Mesenchymal stem cell (in vitro differentiated cells and primary cell): ENCODE results near the gene PLA2G5.

Experiments
- DNase-seq: peaks from one replicate; pipeline ENCODE4 v3.0.0-alpha.2; 2013
- H2AFZ ChIP-seq: one replicate; pipeline ENCODE4 v1.6.1; 2013; ENCODE audit warnings: low read depth, mild to moderate bottlenecking, control low read depth, inconsistent platforms, low read length, moderate library complexity
- H2AK5ac ChIP-seq: 2 replicates; pipeline ENCODE4 v1.6.1; 2013; ENCODE audit warnings: low read length, moderate library complexity, mild to moderate bottlenecking, inconsistent platforms; ENCODE audit not compliant: severe bottlenecking
- H2BK120ac ChIP-seq: one replicate; pipeline ENCODE4 v1.6.1; 2013; ENCODE audit warnings: low read depth, mild to moderate bottlenecking, inconsistent platforms, low read length, moderate library complexity
- H2BK12ac ChIP-seq, 2 experiments: one replicate each; pipeline ENCODE4 v1.6.1; 2013; ENCODE audit warnings: inconsistent platforms in 2 of 2, low read length in 2 of 2, mild to moderate bottlenecking in 2 of 2, moderate library complexity in 2 of 2, control low read depth in 1 of 2
- H2BK15ac ChIP-seq: one replicate; pipeline ENCODE4 v1.6.1; 2013; ENCODE audit warnings: mild to moderate bottlenecking, low read depth, inconsistent platforms; ENCODE audit not compliant: poor library complexity, severe bottlenecking
- H2BK5ac ChIP-seq: 2 replicates; pipeline ENCODE4 v1.6.1; 2013; ENCODE audit warnings: low read depth, mild to moderate bottlenecking, low read length, control low read depth, inconsistent platforms; ENCODE audit not compliant: poor library complexity, severe bottlenecking
- H3K14ac ChIP-seq, 2 experiments: one replicate each; pipeline ENCODE4 v1.6.1; 2013; ENCODE audit warnings: inconsistent platforms in 2 of 2, low read length in 2 of 2, control low read depth in 1 of 2, mild to moderate bottlenecking in 1 of 2, moderate library complexity in 1 of 2
- H3K18ac ChIP-seq, 2 experiments: one replicate each; pipeline ENCODE4 v1.6.1; 2013; ENCODE audit warnings: inconsistent platforms in 2 of 2, low read length in 2 of 2, control low read depth in 1 of 2, low read depth in 1 of 2, mild to moderate bottlenecking in 1 of 2
- H3K23ac ChIP-seq, 2 experiments: one replicate each; pipeline ENCODE4 v1.6.1; 2013; ENCODE audit warnings: inconsistent platforms in 2 of 2, low read length in 2 of 2, mild to moderate bottlenecking in 2 of 2, moderate library complexity in 2 of 2, control low read depth in 1 of 2
- H3K27ac ChIP-seq: 2 replicates; pipeline ENCODE4 v1.5.1; 2013; ENCODE audit warnings: mild to moderate bottlenecking, moderate library complexity, low read length, control low read depth, inconsistent platforms; ENCODE audit not compliant: poor library complexity, severe bottlenecking
- H3K27me3 ChIP-seq, 2 experiments: 2 replicates each; pipeline versions ENCODE4 v1.6.1 to v1.7.0; 2013; ENCODE audit warnings: low read length in 2 of 2, mild to moderate bottlenecking in 2 of 2, moderate library complexity in 2 of 2, control low read depth in 1 of 2, inconsistent platforms in 1 of 2; ENCODE audit not compliant: control insufficient read depth in 1 of 2, insufficient read depth in 1 of 2
- H3K36me3 ChIP-seq, 2 experiments: 2 replicates each; pipeline versions ENCODE4 v1.6.1 to v1.7.0; 2013; ENCODE audit warnings: low read length in 2 of 2, control low read depth in 1 of 2, inconsistent platforms in 1 of 2, low read depth in 1 of 2, mild to moderate bottlenecking in 1 of 2; ENCODE audit not compliant: insufficient read depth in 2 of 2, control insufficient read depth in 1 of 2
- H3K4ac ChIP-seq, 2 experiments: one replicate each; pipeline ENCODE4 v1.6.1; 2013; ENCODE audit warnings: inconsistent platforms in 2 of 2, low read length in 2 of 2, mild to moderate bottlenecking in 2 of 2, moderate library complexity in 2 of 2, control low read depth in 1 of 2, low read depth in 1 of 2
- H3K4me1 ChIP-seq: 2 replicates; pipeline ENCODE4 v1.6.1; 2013; ENCODE audit warnings: low read depth, low read length, control low read depth; ENCODE audit not compliant: control insufficient read depth, insufficient read depth
- H3K4me2 ChIP-seq: 2 replicates; pipeline ENCODE4 v1.6.1; 2013; ENCODE audit warnings: low read length, mild to moderate bottlenecking, inconsistent platforms; ENCODE audit not compliant: poor library complexity, severe bottlenecking
- H3K4me3 ChIP-seq, 2 experiments: 2 replicates each; pipeline versions ENCODE4 v1.5.1 to v1.7.0; 2013; ENCODE audit warnings: low read length in 2 of 2, mild to moderate bottlenecking in 2 of 2, control low read depth in 1 of 2, low read depth in 1 of 2; ENCODE audit not compliant: insufficient read depth in 1 of 2
- H3K79me1 ChIP-seq: replicated peaks from 2 replicates; pipeline ENCODE4 v1.6.1; 2013; ENCODE audit warnings: mild to moderate bottlenecking, control low read depth, low read length, inconsistent platforms; ENCODE audit not compliant: poor library complexity, severe bottlenecking
- H3K9ac ChIP-seq: 2 replicates; pipeline ENCODE4 v1.7.0; 2013; ENCODE audit warnings: mild to moderate bottlenecking, low read length, moderate library complexity
- H3K9me3 ChIP-seq: 2 replicates; pipeline ENCODE4 v1.7.0; 2013; ENCODE audit warnings: mild to moderate bottlenecking, low read length; ENCODE audit not compliant: control insufficient read depth
- H4K8ac ChIP-seq: one replicate; pipeline ENCODE4 v1.6.1; 2013; ENCODE audit warnings: inconsistent platforms, mild to moderate bottlenecking, low read length, moderate library complexity
- H4K91ac ChIP-seq: one replicate; pipeline ENCODE4 v1.6.1; 2013; ENCODE audit warnings: mild to moderate bottlenecking, low read length, inconsistent platforms
- WGBS: methylation state at CpG from one replicate; pipeline ENCODE4 v1.1.7; 2013; ENCODE audit warnings: mixed read lengths; 5-methylcytosine and 5-hydroxymethylcytosine counted together

Gene PLA2G5

GRCh38 chr1:20093303-20093702, 23.3 kb downstream of the PLA2G5 start:
- Histone ChIP-seq H3K36me3 (peaks cover 0 to 3% of the 10 kb centered on the region in 2 experiments), H2BK5ac (no peak overlapping the region), H3K18ac (no peak overlapping the region), H3K79me1 (no peaks in the 10 kb centered on the region), H2BK120ac (no peak overlapping the region), H3K27me3 (peaks cover 0 to 9% of the 10 kb centered on the region in 2 experiments), H3K14ac (no peak overlapping the region), H3K9ac (peak overlapping the region; percentile 74), H2AK5ac (no peak overlapping the region), H4K91ac (no peak overlapping the region), H2AFZ (no peak overlapping the region), H2BK15ac (no peak overlapping the region), H3K4me2 (no peak overlapping the region), H3K4ac (no peak overlapping the region), H4K8ac (no peak overlapping the region), H3K4me3 (no peak overlapping the region), H3K23ac (no peak overlapping the region), H3K27ac (no peak overlapping the region), H3K4me1 (no peaks in the 10 kb centered on the region), H3K9me3 (peaks cover 5% of the 10 kb centered on the region), H2BK12ac (no peak overlapping the region)
- no peak for DNase-seq
- WGBS: 76% methylated on average over 5 of the region's 5 CpGs

- Histone ChIP-seq H3K4me3 (peak overlapping the region in 1 of 2 experiments; percentile 19), H3K27ac (no peak overlapping the region), H2AK5ac (no peak overlapping the region), H3K79me1 (no peaks in the 10 kb centered on the region), H2AFZ (no peak overlapping the region), H3K27me3 (peaks cover 0 to 9% of the 10 kb centered on the region in 2 experiments), H4K8ac (no peak overlapping the region), H3K4ac (no peak overlapping the region), H3K36me3 (peaks cover 0 to 3% of the 10 kb centered on the region in 2 experiments), H3K18ac (no peak overlapping the region), H2BK15ac (no peak overlapping the region), H2BK120ac (no peak overlapping the region), H3K4me2 (no peak overlapping the region), H3K14ac (no peak overlapping the region), H2BK12ac (no peak overlapping the region), H2BK5ac (no peak overlapping the region), H3K4me1 (no peaks in the 10 kb centered on the region), H3K23ac (no peak overlapping the region), H3K9ac (peak overlapping the region; percentile 74), H4K91ac (no peak overlapping the region), H3K9me3 (peaks cover 5% of the 10 kb centered on the region)
- WGBS: 89% methylated on average over 5 of the region's 5 CpGs
- DNase-seq: no peak
Observed at GRCh38 chr1:20093940-20094391, 24.0 kb downstream of the PLA2G5 start.

GRCh38 chr1:20095564-20096434, 25.8 kb downstream of the PLA2G5 start:
- Histone ChIP-seq H3K4ac (no peak overlapping the region), H2AK5ac (no peak overlapping the region), H4K91ac (no peak overlapping the region), H3K27ac (no peak overlapping the region), H4K8ac (no peak overlapping the region), H2BK15ac (no peak overlapping the region), H3K23ac (no peak overlapping the region), H3K18ac (no peak overlapping the region), H2BK120ac (no peak overlapping the region), H2BK12ac (no peak overlapping the region), H2AFZ (no peak overlapping the region), H3K9ac (no peak overlapping the region), H3K79me1 (no peaks in the 10 kb centered on the region), H3K36me3 (no peaks in the 10 kb centered on the region), H2BK5ac (no peak overlapping the region), H3K14ac (no peak overlapping the region), H3K9me3 (peaks cover 5% of the 10 kb centered on the region), H3K27me3 (peaks cover 0 to 13% of the 10 kb centered on the region in 2 experiments), H3K4me2 (no peak overlapping the region), H3K4me1 (no peaks in the 10 kb centered on the region), H3K4me3 (no peak overlapping the region)
- 45% methylated on average over 4 of the region's 5 CpGs for WGBS
- DNase-seq: no peak

GRCh38 chr1:20096840-20097447, 26.9 kb downstream of the PLA2G5 start:
- H2BK120ac ChIP-seq: no peak overlapping the region
- no peak overlapping the region for H2AFZ ChIP-seq
- no peak overlapping the region for H4K91ac ChIP-seq
- no peak overlapping the region for H3K14ac ChIP-seq
- peaks cover 5% of the 10 kb centered on the region for H3K9me3 ChIP-seq
- no peak overlapping the region for H2BK12ac ChIP-seq
- no peak overlapping the region for H3K18ac ChIP-seq
- H3K36me3 ChIP-seq: no peaks in the 10 kb centered on the region
- no peaks in the 10 kb centered on the region for H3K79me1 ChIP-seq
- H2BK15ac ChIP-seq: no peak overlapping the region
- H3K23ac ChIP-seq: no peak overlapping the region
- no peak overlapping the region for H4K8ac ChIP-seq
- H3K4me3 ChIP-seq: no peak overlapping the region
- WGBS: 75% methylated on average over 7 of the region's 7 CpGs
- H3K9ac ChIP-seq: no peak overlapping the region
- peaks cover 0 to 13% of the 10 kb centered on the region in 2 experiments for H3K27me3 ChIP-seq
- no peak overlapping the region for H3K27ac ChIP-seq
- no peaks in the 10 kb centered on the region for H3K4me1 ChIP-seq
- no peak overlapping the region for H3K4me2 ChIP-seq
- no peak for DNase-seq
- no peak overlapping the region for H3K4ac ChIP-seq
- no peak overlapping the region for H2AK5ac ChIP-seq
- no peak overlapping the region for H2BK5ac ChIP-seq
